Activated naive CD4-positive, alpha-beta T cell treated with anti-CD3 and anti-CD28 coated beads, Interleukin-2, amount 50 U/mL, for 72 hours (primary cell): ENCODE data around the gene SLC10A1. TPM values are rescaled to one million over a fixed set of nuclear protein-coding genes. Genes with fewer than 3 reads are reported as not detected.
"Not testable (repeated sequence)": the region's sequence is repeated elsewhere in the genome, so short reads cannot be mapped to it uniquely, and the experiment has no call there.

Experiments
- ATAC-seq, 2 donors: fragments of 150-1000 bp; cut with Tn5 transposase; 2 replicates each; pipeline ENCODE4 v1.10.0; 2021; ENCODE audit warnings: mild to moderate bottlenecking in 2 of 2, moderate library complexity in 2 of 2
- DNase-seq, 2 donors: peaks; one replicate each; pipeline ENCODE4 v3.0.0; 2021 to 2022; ENCODE audit warnings: low spot score in 2 of 2
- H3K27ac Mint-ChIP-seq, 2 donors: one replicate each; pipeline ENCODE4 v1.8.0; 2022; ENCODE audit warnings: mild to moderate bottlenecking in 2 of 2, mixed read lengths in 2 of 2
- H3K36me3 Mint-ChIP-seq, 2 donors: one replicate each; pipeline ENCODE4 v1.8.0; 2022; ENCODE audit warnings: mixed read lengths in 2 of 2
- H3K9me3 Mint-ChIP-seq, 2 donors: one replicate each; pipeline ENCODE4 v1.8.0; 2022; ENCODE audit warnings: mixed read lengths in 2 of 2
- total RNA-seq, 2 donors: library from RNA; stranded (reverse); gene quantifications; one replicate each; pipeline ENCODE4 v1.2.3, GENCODE V29; 2022

Gene SLC10A1
- total RNA-seq, 2 donors from 2014 or later, result not detected

DNA sequence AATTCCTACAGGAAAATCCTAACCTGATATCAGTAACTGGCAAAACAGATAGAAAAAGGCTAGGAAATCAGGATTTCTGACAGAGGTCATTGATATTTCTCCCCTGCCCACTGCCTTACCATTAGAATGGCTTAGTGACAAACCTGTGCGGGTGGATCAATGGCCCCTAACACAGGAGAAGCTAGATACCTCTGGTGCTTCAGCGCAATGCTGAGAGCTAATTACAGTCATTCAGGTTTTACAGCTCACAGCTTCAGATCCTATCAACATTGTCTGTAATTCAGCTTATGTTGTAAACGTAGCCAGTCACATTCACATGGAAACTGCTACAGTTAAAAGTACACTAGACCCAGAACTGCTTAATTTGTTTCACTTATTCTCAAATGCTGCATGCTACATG is 17.4 kb upstream of the SLC10A1 start:
- no peak for ATAC-seq
- H3K27ac Mint-ChIP-seq, result no peak overlapping the region
- DNase-seq, result no peak
- H3K36me3 Mint-ChIP-seq, result no peaks in the 10 kb centered on the region
- no peaks in the 10 kb centered on the region for H3K9me3 Mint-ChIP-seq

DNA sequence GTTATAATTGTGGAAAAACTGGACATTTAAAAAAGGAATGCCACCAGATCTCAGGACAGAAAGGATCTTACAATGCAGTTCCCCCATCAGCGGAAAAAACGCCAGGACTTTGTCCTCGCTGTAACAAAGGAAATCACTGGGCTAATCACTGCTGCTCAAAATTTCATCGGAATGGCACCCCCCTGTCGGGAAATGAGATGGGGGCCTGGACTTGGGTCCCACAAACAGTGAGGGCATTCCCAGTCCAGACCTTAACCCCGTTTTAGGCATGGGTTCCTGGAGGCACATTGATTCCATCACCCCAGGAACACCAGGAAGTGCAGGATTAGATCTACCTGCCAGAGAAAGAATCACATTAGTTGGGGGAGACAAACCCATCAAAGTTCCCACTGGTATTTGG is 16.3 kb upstream of the SLC10A1 start:
- not testable (repeated sequence) for ATAC-seq, DNase-seq, H3K27ac Mint-ChIP-seq, H3K36me3 Mint-ChIP-seq, H3K9me3 Mint-ChIP-seq

DNA sequence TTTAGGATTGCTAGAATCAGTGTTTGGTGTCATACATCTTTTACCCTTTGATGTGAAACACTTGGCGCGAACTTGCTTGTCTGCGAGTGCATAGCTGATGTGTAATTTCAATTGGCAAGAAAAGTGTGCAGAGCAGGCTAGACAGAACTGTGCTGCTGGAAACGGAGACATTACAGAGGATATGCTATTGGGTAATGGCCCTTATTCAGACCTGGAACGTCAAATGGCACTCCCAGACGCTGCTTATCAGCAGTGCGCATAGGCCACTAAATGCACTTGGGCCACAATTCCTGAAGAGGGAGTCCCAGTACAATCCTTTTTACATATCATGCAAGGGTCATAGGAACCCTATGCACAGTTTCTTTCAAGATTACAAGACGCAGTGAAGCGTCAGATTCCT is 15.7 kb upstream of the SLC10A1 start:
- Mint-ChIP-seq H3K9me3 (no peaks in the 10 kb centered on the region), H3K36me3 (no peaks in the 10 kb centered on the region), H3K27ac (no peak overlapping the region)
- ATAC-seq (no peak), DNase-seq (no peak)

DNA sequence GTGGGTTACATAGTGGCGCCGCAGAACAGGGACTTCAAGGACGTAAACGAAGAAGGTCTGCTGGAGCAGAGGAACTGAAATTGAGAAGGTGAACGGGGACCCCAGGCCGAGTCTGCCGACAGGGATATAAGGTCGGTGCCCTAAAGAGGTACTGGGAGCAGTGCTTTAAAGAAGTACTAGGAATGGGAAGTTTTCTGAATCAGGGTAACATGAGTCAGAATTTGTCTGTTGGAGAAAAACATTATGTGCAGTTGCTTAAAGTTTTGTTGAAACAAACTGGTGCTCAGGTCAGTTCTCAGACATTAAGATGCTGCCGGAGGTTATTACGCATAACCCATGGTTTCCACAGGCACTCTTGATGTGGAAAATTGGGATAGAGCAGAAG is 14.8 kb upstream of the SLC10A1 start:
- ATAC-seq (no peak), DNase-seq (no peak)
- no peaks in the 10 kb centered on the region for H3K36me3 Mint-ChIP-seq
- no peaks in the 10 kb centered on the region for H3K9me3 Mint-ChIP-seq
- H3K27ac Mint-ChIP-seq, result no peak overlapping the region

DNA sequence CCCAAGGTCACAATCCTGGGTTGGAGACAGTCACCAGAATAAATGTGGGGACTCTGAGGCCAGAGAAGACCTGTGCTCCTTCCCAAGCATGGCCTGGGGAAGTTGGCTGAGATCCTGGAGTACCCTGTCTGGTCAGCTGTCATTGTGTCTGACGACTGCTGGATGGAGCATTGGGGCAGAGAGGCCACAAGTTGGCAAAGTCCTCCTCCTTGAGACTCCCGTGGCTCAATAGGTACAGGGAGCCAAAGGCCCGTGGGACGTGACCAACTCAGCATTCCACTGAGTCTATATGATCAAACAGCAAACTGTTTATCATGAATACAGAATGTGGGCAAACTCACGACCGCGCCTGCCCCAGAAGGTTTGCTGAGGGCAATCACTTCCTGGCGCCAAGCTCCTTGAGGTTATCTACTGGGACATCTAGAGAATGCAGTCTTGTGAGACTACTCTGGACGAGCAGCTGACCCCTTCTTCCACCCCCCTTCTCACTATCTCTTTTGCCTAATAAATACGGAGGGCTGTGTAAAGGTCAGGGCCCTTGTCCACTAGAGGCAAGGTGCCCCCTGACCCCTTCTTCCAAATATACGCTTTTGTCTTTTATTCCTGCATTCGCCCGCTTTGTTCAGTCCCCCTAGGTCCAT is 14.3 kb upstream of the SLC10A1 start:
- DNase-seq, result no peak
- Mint-ChIP-seq H3K27ac (no peak overlapping the region), H3K9me3 (no peaks in the 10 kb centered on the region), H3K36me3 (no peaks in the 10 kb centered on the region)
- ATAC-seq, result no peak

DNA sequence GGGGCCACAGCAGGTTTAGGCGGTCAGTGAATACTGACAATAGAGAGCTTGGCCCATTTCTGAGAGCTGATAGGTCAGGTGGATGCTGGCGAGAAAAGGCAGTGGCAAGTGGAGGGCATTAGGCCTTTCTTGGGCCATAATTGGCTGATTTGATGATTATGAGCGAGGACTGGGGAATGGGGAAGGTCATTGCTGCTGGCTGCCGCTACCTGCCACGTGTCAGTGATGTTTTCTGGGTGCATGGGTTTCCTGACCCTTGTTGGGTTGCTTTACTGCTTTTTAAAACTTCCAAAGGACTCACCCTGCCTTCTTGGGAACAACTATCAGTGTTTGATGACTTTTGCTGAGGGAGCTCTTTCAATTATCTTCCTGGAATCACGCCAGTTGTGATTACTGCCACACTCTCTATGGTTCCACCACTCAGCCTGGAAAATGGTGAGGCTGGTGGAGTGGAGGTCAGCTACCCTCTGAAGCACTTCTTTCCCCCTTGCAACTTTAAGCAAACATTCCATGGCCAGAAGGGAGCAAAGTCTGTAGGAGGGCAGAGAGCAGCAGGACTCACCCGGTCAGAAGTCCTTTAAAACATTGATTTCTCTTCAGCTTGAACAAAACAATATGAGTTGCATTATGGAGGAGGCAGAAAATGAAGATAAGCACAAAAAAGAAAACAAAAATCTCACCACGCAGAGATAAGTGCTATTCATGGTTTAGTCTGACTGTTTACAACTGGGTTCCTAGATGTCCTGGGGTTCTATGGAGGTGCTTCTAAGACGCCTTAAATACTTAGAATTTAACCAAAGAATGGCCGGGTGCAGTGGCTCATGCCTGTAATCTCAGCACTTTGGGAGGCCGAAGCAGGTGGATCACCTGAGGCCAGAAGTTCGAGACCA is 12.1 kb upstream of the SLC10A1 start:
- no peak for ATAC-seq
- DNase-seq, result no peak
- no peaks in the 10 kb centered on the region for H3K9me3 Mint-ChIP-seq
- no peaks in the 10 kb centered on the region for H3K36me3 Mint-ChIP-seq
- H3K27ac Mint-ChIP-seq, result no peak overlapping the region

DNA sequence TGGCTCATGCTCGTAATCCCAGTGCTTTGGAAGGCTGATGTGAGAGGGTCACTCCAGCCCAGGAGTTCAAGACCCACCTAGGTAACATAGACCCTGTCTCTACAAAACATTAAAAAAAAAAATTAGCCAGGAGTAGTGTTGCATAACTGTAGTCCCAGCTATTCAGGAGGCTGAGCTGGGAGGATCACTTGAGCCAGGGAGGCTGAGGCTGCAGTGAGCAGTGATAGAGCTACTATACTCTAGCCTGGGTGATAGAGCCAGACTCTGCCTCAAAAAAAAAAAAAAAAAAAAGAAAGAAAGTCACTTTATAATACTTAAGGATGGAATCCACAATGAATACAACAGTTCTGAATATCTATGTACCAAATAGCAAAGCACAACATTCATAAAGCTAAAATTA is 10.2 kb upstream of the SLC10A1 start:
- Mint-ChIP-seq H3K27ac (no peak overlapping the region), H3K9me3 (no peaks in the 10 kb centered on the region), H3K36me3 (no peaks in the 10 kb centered on the region)
- no peak for DNase-seq
- ATAC-seq, result no peak

DNA sequence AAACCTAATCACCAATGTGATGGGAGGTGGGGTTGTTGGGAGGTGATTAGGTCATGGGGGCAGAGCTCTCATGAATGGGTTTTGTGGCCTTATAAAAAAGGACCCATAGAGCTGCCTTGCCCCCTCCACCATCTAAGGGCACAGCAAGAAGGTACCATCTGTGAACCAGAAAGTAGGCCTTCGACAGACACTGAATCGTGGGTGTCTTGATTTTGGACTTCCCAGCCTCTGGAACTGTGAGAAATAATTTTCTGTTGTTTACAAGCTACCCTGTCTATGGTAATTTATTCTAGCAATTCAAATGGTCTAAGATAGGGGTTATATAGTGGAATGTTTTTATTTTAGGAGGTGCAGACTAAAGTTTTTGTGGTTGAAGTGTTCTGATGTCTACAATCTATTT is 7.9 kb upstream of the SLC10A1 start:
- Mint-ChIP-seq H3K27ac (no peak overlapping the region), H3K36me3 (no peaks in the 10 kb centered on the region), H3K9me3 (no peaks in the 10 kb centered on the region)
- ATAC-seq, result no peak
- no peak for DNase-seq

DNA sequence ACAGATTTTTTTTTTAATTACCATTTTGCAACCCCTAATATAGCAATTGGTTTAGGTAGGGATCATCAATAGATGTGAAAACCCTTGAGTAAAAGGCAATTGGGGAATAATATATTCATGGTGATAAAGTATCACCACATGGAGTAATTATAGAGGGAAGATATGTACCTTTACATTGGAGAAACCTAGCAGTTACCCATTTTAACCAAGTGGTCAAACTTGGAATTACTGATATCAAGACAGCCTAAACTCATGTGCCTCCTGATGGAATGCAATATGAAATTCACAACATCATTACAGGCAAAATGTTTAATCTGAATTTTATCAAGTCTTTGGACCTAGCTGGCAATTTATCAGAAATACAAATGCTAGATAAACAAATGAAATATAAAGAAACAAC is 6.7 kb upstream of the SLC10A1 start:
- ATAC-seq, result no peak
- no peak overlapping the region for H3K27ac Mint-ChIP-seq

DNA sequence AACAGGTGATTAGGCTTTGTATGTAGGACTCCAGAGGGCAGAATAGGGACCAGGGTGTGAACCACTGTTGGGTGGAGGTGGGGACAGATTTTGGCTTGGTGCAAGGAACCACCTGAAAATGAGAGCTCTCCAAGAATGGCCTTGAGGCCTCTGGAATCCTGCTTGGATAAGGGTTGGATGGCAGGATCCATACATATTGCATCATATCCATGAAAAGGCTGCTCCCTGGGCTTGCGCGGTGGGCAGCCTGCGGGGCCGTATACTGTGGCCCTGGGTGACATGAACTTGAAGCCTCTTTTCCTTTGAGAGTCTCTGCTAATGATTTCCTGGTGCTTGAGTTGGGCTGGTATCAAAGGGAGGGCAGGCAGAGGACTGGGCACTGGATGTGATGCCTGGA is 1.3 kb upstream of the SLC10A1 start:
- ATAC-seq, result no peak
- no peak for DNase-seq
- no peaks in the 10 kb centered on the region for H3K9me3 Mint-ChIP-seq
- H3K36me3 Mint-ChIP-seq, result no peaks in the 10 kb centered on the region
- no peak overlapping the region for H3K27ac Mint-ChIP-seq

More for the DNA sequence above, 6.7 kb upstream of the SLC10A1 start:
- H3K9me3 Mint-ChIP-seq, result no peaks in the 10 kb centered on the region
- DNase-seq, result no peak
- no peaks in the 10 kb centered on the region for H3K36me3 Mint-ChIP-seq

DNA sequence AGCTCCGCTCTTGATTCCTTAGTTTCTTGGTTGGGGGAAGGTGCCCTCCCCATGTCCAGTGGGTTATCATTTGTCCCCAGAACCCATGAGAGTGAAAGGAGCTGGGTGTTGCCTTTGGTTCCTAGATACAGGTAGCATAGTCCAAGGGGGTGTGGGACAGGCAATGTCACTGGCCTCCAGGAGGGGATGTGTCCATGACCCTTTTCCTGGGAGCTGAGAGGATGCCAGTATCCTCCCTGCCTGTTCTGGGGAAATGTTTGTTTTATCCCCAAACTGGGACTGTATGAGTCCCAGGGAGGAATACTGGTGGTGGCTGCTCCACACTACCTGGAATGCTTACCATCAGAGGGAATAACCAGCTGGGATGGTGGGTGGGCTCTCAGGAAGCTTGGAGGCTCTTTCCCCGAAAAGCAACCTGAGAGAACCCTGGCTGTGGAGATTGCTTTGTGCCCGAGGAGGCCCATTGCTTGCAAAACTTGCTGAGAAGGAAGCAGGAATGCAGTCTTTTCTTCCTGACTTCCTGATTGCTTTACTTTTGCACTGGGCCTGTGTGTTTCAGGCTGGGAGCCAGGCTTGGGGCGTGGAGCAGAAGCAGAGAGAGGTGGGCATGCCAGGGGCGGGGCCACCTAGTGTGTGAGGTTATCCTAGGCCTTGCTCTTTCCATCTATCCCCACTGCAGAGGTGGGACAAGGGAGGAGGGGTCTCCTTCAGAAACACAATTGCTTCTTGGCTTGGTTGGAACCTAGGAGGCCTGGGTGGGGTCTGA is 715 bp upstream of the SLC10A1 start:
- ATAC-seq, result no peak
- H3K9me3 Mint-ChIP-seq, result no peaks in the 10 kb centered on the region
- H3K36me3 Mint-ChIP-seq, result no peaks in the 10 kb centered on the region
- no peak for DNase-seq
- H3K27ac Mint-ChIP-seq, result no peak overlapping the region

DNA sequence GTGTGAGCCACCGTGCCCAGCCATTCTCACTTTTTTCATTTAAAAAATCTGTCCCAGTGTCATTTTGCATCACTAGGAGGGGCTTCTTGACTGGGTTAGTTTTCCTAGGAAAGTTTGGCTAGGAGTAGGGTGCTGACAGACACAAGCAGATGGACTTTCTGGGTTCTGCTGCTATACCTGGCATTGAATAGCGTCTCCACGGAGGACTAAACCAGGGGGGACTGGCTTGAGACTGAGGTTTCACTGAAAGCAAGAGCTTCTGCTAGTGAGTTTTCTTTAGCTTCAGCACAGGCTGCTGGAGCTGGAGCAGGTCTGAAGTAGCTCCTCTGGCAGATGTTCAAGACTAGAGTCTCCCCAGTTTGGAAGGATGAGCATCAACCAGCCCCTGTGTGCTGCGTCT is 1.4 kb downstream of the SLC10A1 start:
- H3K36me3 Mint-ChIP-seq, result no peaks in the 10 kb centered on the region
- no peak for ATAC-seq
- DNase-seq, result no peak
- no peak overlapping the region for H3K27ac Mint-ChIP-seq
- no peaks in the 10 kb centered on the region for H3K9me3 Mint-ChIP-seq

DNA sequence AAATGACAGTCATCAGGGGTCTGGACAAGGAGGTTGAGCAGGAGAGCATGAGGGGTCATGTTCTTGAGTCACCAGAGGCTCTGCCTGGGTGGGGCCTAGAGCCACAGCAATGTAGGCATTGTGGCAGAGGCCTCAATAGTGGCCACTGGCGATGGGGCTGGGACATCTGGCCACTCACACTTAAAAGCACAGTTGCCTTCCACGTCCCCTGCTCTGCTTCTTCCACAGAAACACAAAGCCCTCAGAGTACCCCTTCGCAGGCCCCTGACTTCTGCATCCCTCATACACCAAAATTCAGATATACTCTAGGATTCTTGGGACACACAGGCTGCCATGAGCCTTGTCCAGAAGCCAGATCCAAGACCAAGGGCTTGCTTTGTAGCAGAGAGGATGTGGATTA is 2.2 kb downstream of the SLC10A1 start:
- no peak overlapping the region for H3K27ac Mint-ChIP-seq
- H3K36me3 Mint-ChIP-seq, result no peaks in the 10 kb centered on the region
- ATAC-seq (no peak), DNase-seq (no peak)
- no peaks in the 10 kb centered on the region for H3K9me3 Mint-ChIP-seq

DNA sequence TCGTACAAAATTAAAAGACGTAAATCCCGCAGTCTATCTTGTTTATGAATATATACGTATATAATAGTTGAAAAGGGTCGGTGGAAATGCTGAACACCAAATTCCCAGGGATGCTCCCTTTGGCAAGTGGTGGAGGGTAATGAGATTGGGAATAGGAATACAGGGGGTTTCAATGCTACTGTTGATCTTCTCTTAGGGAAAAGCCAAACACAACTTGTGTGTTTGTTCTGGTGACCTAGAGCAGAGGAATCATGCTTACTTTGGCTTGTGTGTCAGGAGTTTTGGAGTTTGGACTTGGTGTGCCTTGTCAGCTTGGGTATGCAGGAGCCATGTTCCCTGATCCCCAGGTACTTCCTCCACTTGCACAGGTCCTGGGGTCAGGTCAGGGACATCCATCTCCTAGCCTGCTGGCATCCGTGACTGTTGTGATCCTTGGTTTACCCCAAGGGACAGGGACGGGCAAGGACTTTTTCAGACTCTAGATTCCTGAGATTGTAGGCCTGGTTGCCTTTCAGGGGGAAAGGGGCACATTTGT is 4.1 kb downstream of the SLC10A1 start:
- no peaks in the 10 kb centered on the region for H3K9me3 Mint-ChIP-seq
- H3K27ac Mint-ChIP-seq, result no peak overlapping the region
- no peaks in the 10 kb centered on the region for H3K36me3 Mint-ChIP-seq
- DNase-seq (no peak), ATAC-seq (no peak)

DNA sequence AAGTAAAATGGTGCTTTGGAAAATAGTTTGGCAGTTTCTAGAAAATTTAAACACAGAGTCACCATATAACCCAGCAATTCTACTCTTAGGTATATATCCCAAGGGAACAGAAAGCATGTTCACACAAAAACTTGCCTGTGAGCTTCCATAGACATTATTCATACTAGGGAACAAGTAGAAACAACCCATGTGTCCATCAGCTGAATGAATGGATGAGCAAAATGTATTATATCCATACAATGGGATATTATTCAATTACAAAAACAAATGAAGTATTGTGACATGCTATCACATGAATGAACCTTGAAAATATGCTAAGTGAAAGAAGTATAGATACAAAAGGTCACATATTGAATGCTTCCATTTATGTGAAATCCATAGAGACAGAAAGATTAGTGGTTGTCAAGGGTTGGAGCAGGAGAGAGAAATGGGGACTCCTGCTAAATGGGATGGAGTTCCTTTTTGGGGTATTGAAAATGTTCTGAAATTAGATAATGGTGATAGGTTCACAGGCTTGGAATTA is 7.9 kb downstream of the SLC10A1 start:
- Mint-ChIP-seq H3K27ac (no peak overlapping the region), H3K9me3 (no peaks in the 10 kb centered on the region), H3K36me3 (no peaks in the 10 kb centered on the region)
- DNase-seq, result no peak
- no peak for ATAC-seq

DNA sequence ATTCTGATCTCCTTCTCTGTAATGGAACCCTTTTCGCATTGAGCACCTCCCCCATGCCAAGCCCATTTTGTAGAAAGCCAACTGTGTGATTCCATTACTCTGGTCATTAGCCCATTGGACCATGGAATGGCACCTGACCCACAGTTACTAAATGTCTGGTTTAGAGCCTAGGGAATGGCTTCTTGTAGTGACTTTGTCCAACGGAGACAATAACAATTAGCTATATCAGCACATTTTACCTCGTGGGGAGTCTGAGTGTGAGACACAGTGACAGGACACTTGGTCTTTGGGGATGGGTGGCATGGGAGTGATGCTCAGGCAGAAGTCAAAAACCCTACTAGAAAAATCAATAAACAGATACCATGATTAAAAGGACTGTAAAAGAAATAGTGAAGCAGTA is 10.4 kb downstream of the SLC10A1 start:
- no peaks in the 10 kb centered on the region for H3K9me3 Mint-ChIP-seq
- DNase-seq (no peak), ATAC-seq (no peak)
- no peaks in the 10 kb centered on the region for H3K36me3 Mint-ChIP-seq
- no peak overlapping the region for H3K27ac Mint-ChIP-seq

DNA sequence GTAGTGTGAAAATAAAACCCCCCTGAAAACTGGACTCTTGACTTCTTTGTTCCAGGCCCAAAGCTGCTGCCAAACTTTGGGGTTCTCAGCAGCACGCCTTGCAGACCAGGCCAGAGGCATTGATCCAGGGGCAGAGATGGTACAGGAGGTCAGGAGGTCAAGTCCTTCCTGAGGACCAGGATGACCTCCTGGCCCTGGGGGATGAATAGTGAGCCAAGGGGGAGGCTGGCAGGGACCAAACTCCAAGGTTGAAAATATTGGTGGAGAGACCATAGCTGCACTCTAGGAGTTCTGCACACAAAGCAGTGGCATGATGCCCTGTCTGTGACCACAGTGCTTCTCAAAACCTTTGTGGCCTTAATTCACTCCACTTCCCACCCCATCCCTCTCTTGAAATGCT is 12.1 kb downstream of the SLC10A1 start:
- peak in 1 of 2 donors; percentile 10 for ATAC-seq

More for the DNA sequence above, 12.1 kb downstream of the SLC10A1 start:
- Mint-ChIP-seq H3K36me3 (peaks cover 0 to 4% of the 10 kb centered on the region in 2 donors), H3K9me3 (no peaks in the 10 kb centered on the region), H3K27ac (no peak overlapping the region)
- no peak for DNase-seq
